ENCODE results near the gene SLCO1A2. TPM values are rescaled to one million over a fixed set of nuclear protein-coding genes. Genes with fewer than 3 reads are reported as not detected.

SLCO1A2 gene
- total RNA-seq, 4 donors from 2014 or later, result 0.22 to 1.0 (median 0.54) TPM; not detected in 1

- H3K27ac ChIP-seq, result no peak overlapping the region
- H3K27me3 ChIP-seq, result no peaks in the 10 kb centered on the region
- no peak overlapping the region for H3K4me3 ChIP-seq (replicated peaks in 1 of 3)
- DNase-seq, result no peak
- no peaks in the 10 kb centered on the region for H3K36me3 ChIP-seq
- intact Hi-C loops (cut with DNase I), result no loop called here
- TF ChIP-seq CTCF (IDR thresholded peaks at IDR 0.05) (no peak), POLR2A (IDR thresholded peaks at IDR 0.05) (no peak)
- WGBS, 2 donors, result 49 to 52% methylated on average over 1 of the region's 1 CpG
- H3K9me3 ChIP-seq, result no peaks in the 10 kb centered on the region
- H3K4me1 ChIP-seq, result no peaks in the 10 kb centered on the region
Observed at GRCh38 chr12:21353487-21353886, 18.8 kb upstream of the SLCO1A2 start.

GRCh38 chr12:21350975-21351374 is 16.3 kb upstream of the SLCO1A2 start:
- intact Hi-C loops (cut with DNase I), result no loop called here
- TF ChIP-seq CTCF (IDR thresholded peaks at IDR 0.05) (no peak), POLR2A (IDR thresholded peaks at IDR 0.05) (no peak)
- Histone ChIP-seq H3K27me3 (no peaks in the 10 kb centered on the region), H3K9me3 (no peaks in the 10 kb centered on the region), H3K4me3 (replicated peaks in 1 of 3) (no peak overlapping the region), H3K4me1 (no peaks in the 10 kb centered on the region), H3K27ac (no peak overlapping the region), H3K36me3 (no peaks in the 10 kb centered on the region)
- DNase-seq, result no peak
- 57 to 62% methylated on average over 1 of the region's 1 CpG for WGBS, 2 donors

GRCh38 chr12:21346542-21347205 is 12.0 kb upstream of the SLCO1A2 start:
- no peaks in the 10 kb centered on the region for H3K36me3 ChIP-seq
- no peaks in the 10 kb centered on the region for H3K9me3 ChIP-seq
- no peak overlapping the region for H3K27ac ChIP-seq
- no peaks in the 10 kb centered on the region for H3K27me3 ChIP-seq
- no peak overlapping the region for H3K4me3 ChIP-seq (replicated peaks in 1 of 3)
- no peaks in the 10 kb centered on the region for H3K4me1 ChIP-seq
- TF ChIP-seq CTCF (IDR thresholded peaks at IDR 0.05), result no peak
- no peak for TF ChIP-seq POLR2A (IDR thresholded peaks at IDR 0.05)
- intact Hi-C loops (cut with DNase I), result no loop called here
- DNase-seq, result no peak
- WGBS, 2 donors, result 51 to 67% methylated on average over 1 of the region's 1 CpG

DNA sequence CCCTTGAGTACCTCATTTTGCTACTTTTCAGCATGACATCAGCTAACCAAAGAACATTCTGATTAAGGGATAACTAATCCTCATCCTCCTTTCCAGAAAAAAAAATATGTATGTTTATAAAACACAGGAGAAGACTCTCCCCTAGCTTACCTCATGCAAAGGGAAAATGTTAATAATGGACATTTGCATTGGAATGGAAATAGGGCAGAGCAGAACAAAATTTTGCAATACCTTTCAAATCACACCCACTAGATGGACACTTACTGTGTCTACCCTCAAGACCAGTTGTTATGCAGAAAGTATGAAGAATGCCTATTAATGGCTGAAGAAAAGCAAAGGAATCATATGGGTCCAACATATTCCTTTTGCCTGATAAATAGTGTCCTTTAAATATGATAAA is 8.9 kb upstream of the SLCO1A2 start:
- H3K27ac ChIP-seq, result no peak overlapping the region
- intact Hi-C loops (cut with DNase I), result no loop called here
- no peak overlapping the region for H3K4me3 ChIP-seq (replicated peaks in 1 of 3)
- DNase-seq, result no peak
- H3K36me3 ChIP-seq, result no peaks in the 10 kb centered on the region
- TF ChIP-seq POLR2A (IDR thresholded peaks at IDR 0.05) (no peak), CTCF (IDR thresholded peaks at IDR 0.05) (no peak)
- no peaks in the 10 kb centered on the region for H3K9me3 ChIP-seq
- H3K4me1 ChIP-seq, result no peaks in the 10 kb centered on the region
- no peaks in the 10 kb centered on the region for H3K27me3 ChIP-seq

GRCh38 chr12:21341769-21342168 is 7.1 kb upstream of the SLCO1A2 start:
- WGBS, 2 donors, result 78 to 84% methylated on average over 4 of the region's 4 CpGs
- TF ChIP-seq POLR2A (IDR thresholded peaks at IDR 0.05), result no peak
- TF ChIP-seq CTCF (IDR thresholded peaks at IDR 0.05), result no peak
- intact Hi-C loops (cut with DNase I), result no loop called here

More at GRCh38 chr12:21341769-21342168, 7.1 kb upstream of the SLCO1A2 start:
- Histone ChIP-seq H3K27me3 (no peaks in the 10 kb centered on the region), H3K36me3 (no peaks in the 10 kb centered on the region), H3K4me3 (replicated peaks in 1 of 3) (no peak overlapping the region), H3K4me1 (no peaks in the 10 kb centered on the region), H3K27ac (no peak overlapping the region), H3K9me3 (no peaks in the 10 kb centered on the region)
- DNase-seq, result no peak

Data from thyroid gland (tissue), 4 donors.